HepG2 (cell line): ENCODE measurements around the gene SLC35B2. TPM values are rescaled to one million over a fixed set of nuclear protein-coding genes. Genes with fewer than 3 reads are reported as not detected.

Source experiments
- ATF7 ChIP-seq, 2 experiments: fragments of 450-650 bp in 1 of 2; sonication (generic) in 1 of 2; formaldehyde crosslinking in 1 of 2; IDR thresholded peaks; 2 replicates each; pipeline versions ENCODE4 v1.4.0 to v1.6.1; 2016 to 2020; ENCODE audit warnings: antibody characterized with exemption in 1 of 2, mild to moderate bottlenecking in 1 of 2, missing genetic modification reagents in 1 of 2
- E2F5 ChIP-seq: sonication (generic); formaldehyde crosslinking; conservative IDR thresholded peaks from 2 replicates; pipeline ENCODE4 v1.4.0; 2020; ENCODE audit warnings: missing genetic modification reagents
- ELK4 ChIP-seq: sonication (generic); formaldehyde crosslinking; IDR thresholded peaks from 2 replicates; pipeline ENCODE4 v1.9.0; 2021; ENCODE audit warnings: missing genetic modification reagents, borderline replicate concordance
- PTBP1 ChIP-seq: fragments of 200-400 bp; formaldehyde crosslinking; IDR thresholded peaks from 2 replicates; pipeline ENCODE4 v1.6.1; 2018; ENCODE audit warnings: low read length, low read depth; ENCODE audit not compliant: poor library complexity, severe bottlenecking
- SETDB1 ChIP-seq: sonication (generic); formaldehyde crosslinking; IDR thresholded peaks from 2 replicates; pipeline ENCODE4 v1.5.1; 2020; ENCODE audit warnings: missing genetic modification reagents, mild to moderate bottlenecking, borderline replicate concordance
- STAT6 ChIP-seq: sonication (generic); formaldehyde crosslinking; IDR thresholded peaks from 2 replicates; pipeline ENCODE4 v1.4.0; 2020; ENCODE audit warnings: missing genetic modification reagents, mild to moderate bottlenecking, borderline replicate concordance
- ZBTB2 ChIP-seq: sonication (generic); formaldehyde crosslinking; IDR thresholded peaks from 2 replicates; pipeline ENCODE4 v1.8.0; 2022; ENCODE audit warnings: low read depth, missing genetic modification reagents
- ZBTB7A ChIP-seq: sonication (generic); formaldehyde crosslinking; IDR thresholded peaks from 2 replicates; pipeline ENCODE4 v1.8.0; 2022; ENCODE audit warnings: mild to moderate bottlenecking, missing genetic modification reagents
- ZIK1 ChIP-seq: sonication (generic); formaldehyde crosslinking; IDR thresholded peaks from 2 replicates; pipeline ENCODE4 v1.5.0; 2020; ENCODE audit warnings: mild to moderate bottlenecking, low read depth, missing genetic modification reagents, borderline replicate concordance
- ZKSCAN5 ChIP-seq: sonication (generic); formaldehyde crosslinking; IDR thresholded peaks from 2 replicates; pipeline ENCODE4 v1.5.1; 2020; ENCODE audit warnings: mild to moderate bottlenecking, missing genetic modification reagents
- ZNF407 ChIP-seq: sonication (generic); formaldehyde crosslinking; IDR thresholded peaks from one replicate; pipeline ENCODE4 v1.5.1; 2020; ENCODE audit warnings: mild to moderate bottlenecking, missing genetic modification reagents; ENCODE audit errors: not compliant biosample characterization
- ZSCAN21 ChIP-seq: sonication (generic); formaldehyde crosslinking; IDR thresholded peaks from 2 replicates; pipeline ENCODE4 v1.8.0; 2022; ENCODE audit warnings: mild to moderate bottlenecking, missing genetic modification reagents, moderate library complexity, borderline replicate concordance
- polyA plus RNA-seq, 8 experiments: library from polyadenylated mRNA; depleted of rRNA in 3 of 8; stranded (reverse) in 7 of 8; unstranded in 1 of 8; fragments of >200 nt; fragmentation: Illumina TruSeq in 4 of 8; extraction: Trizol in 4 of 8; gene quantifications; 2 replicates each; pipeline versions ENCODE4 v1.2.1 to v1.2.3, GENCODE V29; 2011 to 2016; ENCODE audit warnings: low read depth in 4 of 8, missing spikeins in 1 of 8, mixed read lengths in 1 of 8; ENCODE audit not compliant: insufficient read depth in 1 of 8
- total RNA-seq, 5 experiments: library from RNA; depleted of rRNA; stranded (reverse); fragments of >200 nt; fragmentation: Illumina TruSeq; extraction: Trizol; gene quantifications; 2 replicates each; pipeline ENCODE4 v1.2.3, GENCODE V29; 2016; ENCODE audit warnings: low read depth in 1 of 5

Gene SLC35B2
- total and polyA plus RNA-seq, 2 of the 13 experiments (the other 11 are each of a cell fraction or from before 2014, with no cell fraction given): 61.1 to 148 TPM

- TF ChIP-seq ZNF407 (CRISPR knock-in tag) (no peak), ZSCAN21 (CRISPR knock-in tag) (0 out of 2 replicates have a peak, but pooled peaks have one; percentile 46), SETDB1 (no peak), ZIK1 (CRISPR knock-in tag) (peak; percentile 74; the same call in 1 of the 2 replicates), PTBP1 (peak; percentile 52), ELK4 (CRISPR knock-in tag) (no peak), ATF7 (IDR thresholded peaks at IDR 0.05) (peak; percentile 87), ATF7 (CRISPR knock-in tag; IDR thresholded peaks at IDR 0.05) (peak; percentile 98), ZKSCAN5 (no peak), E2F5 (0 out of 2 replicates have a peak, but pooled peaks have one; percentile 41), ZBTB2 (CRISPR knock-in tag) (peak; percentile 10; the same call in 1 of the 2 replicates), ZBTB7A (CRISPR knock-in tag) (peak; percentile 60; the same call in 1 of the 2 replicates), STAT6 (CRISPR knock-in tag) (peak; percentile 8; the same call in 1 of the 2 replicates)
Observed at GRCh38 chr6:44246663-44247337, 10.5 kb downstream of the SLC35B2 start, which contains the start of gene HSP90AB1 (continued).
